PC-9 (cell line): ENCODE measurements around the gene ARHGAP6.

ENCODE experiments used
- CTCF ChIP-seq: fragments of 200-600 bp; sonication (generic); conservative IDR thresholded peaks from 2 replicates; pipeline ENCODE4 v1.6.1; 2017; ENCODE audit warnings: mixed run types, antibody characterized with exemption, mild to moderate bottlenecking, moderate library complexity
- EZH2 ChIP-seq: fragments of 200-600 bp; sonication (generic); IDR thresholded peaks from 2 replicates; pipeline ENCODE4 v1.8.0; 2017; ENCODE audit warnings: antibody characterized with exemption, low read depth

- TF ChIP-seq EZH2 (no peak), CTCF (no peak)
Measured at GRCh38 chrX:11499076-11500044, 166.4 kb downstream of the ARHGAP6 start.
